Loucy (cell line): Measurements from ENCODE around the gene EFCAB12.

ENCODE experiments used
- H2AFZ ChIP-seq: fragments of 200-600 bp; sonication (generic); 2 replicates; pipeline ENCODE4 v1.6.0; 2016; ENCODE audit warnings: antibody characterized with exemption, mild to moderate bottlenecking, low read length, moderate library complexity
- H3F3A ChIP-seq: fragments of 200-600 bp; 2 replicates; pipeline ENCODE4 v1.6.0; 2016; ENCODE audit warnings: antibody characterized with exemption, low read depth, mild to moderate bottlenecking
- H3K27me3 ChIP-seq: fragments of 200-600 bp; sonication (generic); 2 replicates; pipeline ENCODE4 v1.6.1; 2014; ENCODE audit warnings: low read length, mild to moderate bottlenecking; ENCODE audit not compliant: insufficient read depth, poor library complexity, severe bottlenecking
- H3K36me3 ChIP-seq: fragments of 200-600 bp; sonication (generic); 2 replicates; pipeline ENCODE4 v1.6.1; 2016; ENCODE audit warnings: low read length; ENCODE audit not compliant: insufficient read depth
- H3K4me1 ChIP-seq: fragments of 200-600 bp; sonication (generic); 2 replicates; pipeline ENCODE4 v1.5.1; 2014; ENCODE audit warnings: low read length, mild to moderate bottlenecking; ENCODE audit not compliant: insufficient read depth, poor library complexity, severe bottlenecking
- H3K4me2 ChIP-seq: fragments of 200-600 bp; sonication (generic); 2 replicates; pipeline ENCODE4 v1.6.0; 2014; ENCODE audit warnings: antibody characterized with exemption, low read length, low read depth, mild to moderate bottlenecking; ENCODE audit not compliant: poor library complexity, severe bottlenecking
- H3K4me3 ChIP-seq: fragments of 200-600 bp; sonication (generic); 2 replicates; pipeline ENCODE4 v1.5.1; 2014; ENCODE audit warnings: low read length, mild to moderate bottlenecking, mixed read lengths; ENCODE audit not compliant: poor library complexity, severe bottlenecking
- H3K79me2 ChIP-seq: fragments of 200-600 bp; sonication (generic); 2 replicates; pipeline ENCODE4 v1.6.1; 2014; ENCODE audit warnings: low read length; ENCODE audit not compliant: insufficient read depth
- H3K9ac ChIP-seq: fragments of 200-600 bp; sonication (generic); 2 replicates; pipeline ENCODE4 v1.6.0; 2014; ENCODE audit warnings: mild to moderate bottlenecking, low read depth, low read length, moderate library complexity; ENCODE audit not compliant: poor library complexity, severe bottlenecking
- H3K9me2 ChIP-seq: fragments of 200-600 bp; sonication (generic); replicated peaks from 2 replicates; pipeline ENCODE4 v1.6.1; 2016; ENCODE audit warnings: low read depth, low read length, mixed read lengths
- H3K9me3 ChIP-seq: fragments of 200-600 bp; sonication (generic); 2 replicates; pipeline ENCODE4 v1.6.1; 2014; ENCODE audit warnings: mild to moderate bottlenecking, antibody characterized with exemption, low read length, low read depth; ENCODE audit not compliant: insufficient read depth
- H4K20me1 ChIP-seq: fragments of 200-600 bp; sonication (generic); 2 replicates; pipeline ENCODE4 v1.6.0; 2014; ENCODE audit warnings: antibody characterized with exemption, low read length, mild to moderate bottlenecking; ENCODE audit not compliant: insufficient read depth, poor library complexity, severe bottlenecking
- CTCF ChIP-seq: fragments of 200-600 bp; sonication (generic); conservative IDR thresholded peaks from 2 replicates; pipeline ENCODE4 v1.5.1; 2014; ENCODE audit warnings: mild to moderate bottlenecking, antibody characterized with exemption, low read length
- EZH2phosphoT487 ChIP-seq: fragments of 200-600 bp; IDR thresholded peaks from 2 replicates; pipeline ENCODE4 v1.6.1; 2018; ENCODE audit warnings: antibody characterized with exemption, mild to moderate bottlenecking, moderate library complexity, borderline replicate concordance

EFCAB12 gene

GRCh38 chr3:129358177-129358771 is 70.2 kb downstream of the EFCAB12 start:
- H4K20me1 ChIP-seq: no peaks in the 10 kb centered on the region
- H3K79me2 ChIP-seq: no peaks in the 10 kb centered on the region

GRCh38 chr3:129357616-129358015 is 70.8 kb downstream of the EFCAB12 start:
- Histone ChIP-seq H3K4me1 (no peaks in the 10 kb centered on the region), H3F3A (no peaks in the 10 kb centered on the region), H3K79me2 (no peaks in the 10 kb centered on the region), H3K9me3 (no peaks in the 10 kb centered on the region), H4K20me1 (no peaks in the 10 kb centered on the region), H3K4me2 (no peak overlapping the region), H3K36me3 (no peaks in the 10 kb centered on the region), H3K27me3 (no peaks in the 10 kb centered on the region), H3K9ac (no peak overlapping the region), H3K9me2 (no peaks in the 10 kb centered on the region), H2AFZ (no peak overlapping the region), H3K4me3 (no peak overlapping the region)
- no peak for TF ChIP-seq EZH2phosphoT487
- no peak for TF ChIP-seq CTCF

More at GRCh38 chr3:129358177-129358771, 70.2 kb downstream of the EFCAB12 start:
- no peaks in the 10 kb centered on the region for H3K9me3 ChIP-seq
- no peak overlapping the region for H3K4me2 ChIP-seq
- H3K9ac ChIP-seq: no peak overlapping the region
- H3K4me1 ChIP-seq: no peaks in the 10 kb centered on the region
- no peak overlapping the region for H2AFZ ChIP-seq
- no peaks in the 10 kb centered on the region for H3K9me2 ChIP-seq
- H3K27me3 ChIP-seq: no peaks in the 10 kb centered on the region
- H3K36me3 ChIP-seq: no peaks in the 10 kb centered on the region
- no peaks in the 10 kb centered on the region for H3F3A ChIP-seq
- TF ChIP-seq EZH2phosphoT487 (no peak), CTCF (no peak)
- no peak overlapping the region for H3K4me3 ChIP-seq

- H3K4me3 ChIP-seq: no peak overlapping the region
- H3K27me3 ChIP-seq: no peaks in the 10 kb centered on the region
- H4K20me1 ChIP-seq: no peaks in the 10 kb centered on the region
- no peak overlapping the region for H3K9ac ChIP-seq
- no peak overlapping the region for H2AFZ ChIP-seq
- H3K79me2 ChIP-seq: no peaks in the 10 kb centered on the region
- no peaks in the 10 kb centered on the region for H3K9me2 ChIP-seq
- no peak overlapping the region for H3K4me2 ChIP-seq
- H3K36me3 ChIP-seq: no peaks in the 10 kb centered on the region
- no peaks in the 10 kb centered on the region for H3F3A ChIP-seq
- no peaks in the 10 kb centered on the region for H3K4me1 ChIP-seq
- no peak for TF ChIP-seq CTCF
- TF ChIP-seq EZH2phosphoT487: no peak
- no peaks in the 10 kb centered on the region for H3K9me3 ChIP-seq
These were observed 71.5 kb downstream of the EFCAB12 start for GRCh38 chr3:129356756-129357425.
